SIG-M5 (cell line): ENCODE data around the gene FCHSD1.
"Not testable (repeated sequence)": the region's sequence is repeated elsewhere in the genome, so short reads cannot be mapped to it uniquely, and the experiment has no call there.

Experiments used
- DNase-seq: peaks from one replicate; lab custom pipeline; 2025; lab: John Stamatoyannopoulos, UW

FCHSD1 gene

GRCh38 chr5:141615991-141616720, 35.1 kb downstream of the FCHSD1 start:
- DNase-seq, result no peak

- no peak for DNase-seq
Measured at GRCh38 chr5:141613344-141613743, 37.9 kb downstream of the FCHSD1 start.

DNA sequence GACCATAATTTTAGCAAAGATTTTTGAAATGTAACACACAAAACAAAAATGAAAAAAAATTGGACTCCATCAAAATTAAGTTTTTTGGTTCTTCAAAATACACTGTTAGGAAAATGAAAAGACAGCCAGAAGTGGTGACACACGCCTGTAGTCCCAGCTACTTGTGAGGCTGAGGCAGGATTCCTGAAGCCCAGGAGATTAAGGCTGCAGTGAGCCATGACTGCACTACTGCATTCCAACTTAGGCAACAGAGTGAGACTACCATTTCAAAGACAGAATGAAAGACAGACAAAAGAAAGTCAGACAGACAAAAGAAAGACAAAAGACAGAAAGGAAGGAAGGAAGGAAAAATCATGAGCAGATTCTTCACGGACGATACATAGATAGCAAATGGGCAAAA, 39.9 kb downstream of the FCHSD1 start:
- no peak for DNase-seq

DNA sequence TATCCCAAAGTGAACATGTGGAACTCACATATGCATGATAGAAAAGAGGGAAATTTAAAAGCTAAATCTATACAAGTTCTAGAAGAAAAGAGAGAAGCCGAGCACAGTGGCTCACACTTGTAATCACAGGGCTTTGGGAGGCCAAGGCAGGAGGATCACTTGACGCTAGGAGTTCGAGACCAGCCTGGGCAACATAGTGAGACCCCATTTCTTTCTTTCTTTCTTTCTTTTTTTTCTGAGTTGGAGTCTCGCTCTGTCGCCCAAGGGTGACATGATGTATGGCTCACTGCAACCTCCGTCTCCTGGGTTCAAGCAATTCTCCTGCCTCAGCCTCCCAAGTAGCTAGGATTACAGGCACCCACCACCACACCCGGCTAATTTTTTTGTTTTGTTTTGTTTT, 41.3 kb downstream of the FCHSD1 start:
- DNase-seq, result not testable (repeated sequence)

GRCh38 chr5:141609044-141609443, 42.2 kb downstream of the FCHSD1 start:
- DNase-seq, result no peak

- no peak for DNase-seq
Measured at GRCh38 chr5:141608557-141608956, 42.7 kb downstream of the FCHSD1 start.

GRCh38 chr5:141608046-141608445, 43.2 kb downstream of the FCHSD1 start:
- DNase-seq, result no peak

DNA sequence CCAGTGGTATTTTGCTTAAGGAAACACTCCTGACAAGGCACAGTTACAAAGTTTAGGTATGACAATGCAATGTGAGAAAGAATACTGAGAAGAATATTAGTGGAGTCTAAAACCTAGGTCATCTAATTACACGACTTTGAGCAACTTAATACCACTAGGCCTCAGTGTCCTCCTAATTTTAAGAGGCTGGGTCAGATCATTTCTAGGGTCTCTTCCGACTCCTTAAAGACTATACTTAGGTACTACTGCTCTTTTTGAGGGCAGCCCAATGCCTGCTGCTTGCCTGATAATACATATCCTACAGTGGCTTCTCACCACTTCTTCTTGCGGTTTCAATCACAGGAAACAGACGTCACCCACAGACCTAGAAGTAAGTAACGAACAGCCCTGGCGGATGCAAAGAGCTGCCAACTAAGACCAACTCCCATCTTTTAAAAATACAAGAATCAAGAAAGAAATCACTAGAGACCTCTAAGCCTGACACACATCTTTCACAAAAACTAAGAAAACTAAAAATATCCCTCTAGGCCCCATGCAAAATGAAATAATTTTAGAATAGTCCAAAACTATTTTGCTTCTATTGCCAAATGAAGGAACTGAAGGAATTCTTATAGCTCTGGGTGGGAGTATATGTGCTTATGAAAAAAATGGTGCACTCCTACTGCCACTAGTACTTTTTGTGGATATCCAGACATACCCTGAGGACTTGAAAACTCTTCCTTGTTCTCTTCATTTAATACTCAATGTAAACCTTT, 45.5 kb downstream of the FCHSD1 start:
- DNase-seq, result peak; percentile 93

DNA sequence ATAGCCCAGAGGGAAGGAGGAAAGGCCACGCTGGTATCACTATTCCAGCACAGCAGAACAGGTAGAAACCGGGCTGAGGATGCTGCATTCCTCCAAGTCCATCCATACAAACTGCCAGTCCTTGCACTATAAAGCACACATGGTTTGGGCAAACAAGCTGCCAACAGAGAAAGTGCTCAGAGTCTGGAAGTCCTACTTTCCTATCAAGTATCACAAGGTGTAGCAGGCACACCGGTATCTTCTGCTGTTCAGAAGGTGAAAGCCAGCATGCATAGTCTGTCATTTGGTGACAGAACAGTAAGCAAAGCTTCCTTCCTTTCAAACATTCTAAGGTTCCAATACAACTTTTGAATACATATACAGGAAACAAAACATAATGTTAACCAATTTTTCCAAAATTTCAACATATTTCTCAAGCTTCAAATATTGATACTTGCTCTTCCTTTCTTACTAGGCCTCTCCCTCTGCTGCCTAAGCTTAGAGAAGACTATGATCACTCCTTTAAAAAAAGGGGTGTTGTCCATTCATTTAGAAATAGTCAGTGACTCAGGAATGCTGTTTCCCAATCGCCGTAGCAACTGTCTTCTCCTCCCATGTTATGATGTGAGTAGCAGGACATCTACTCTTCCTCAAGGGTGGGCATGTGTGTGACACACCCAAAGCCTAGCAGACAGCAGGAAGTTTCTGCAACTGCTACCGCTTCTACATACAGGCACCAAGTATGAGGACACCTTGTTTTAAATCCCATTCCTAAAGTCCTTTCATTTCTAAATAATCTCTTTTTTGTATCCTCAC, 47.1 kb downstream of the FCHSD1 start:
- DNase-seq, result peak; percentile 92

DNA sequence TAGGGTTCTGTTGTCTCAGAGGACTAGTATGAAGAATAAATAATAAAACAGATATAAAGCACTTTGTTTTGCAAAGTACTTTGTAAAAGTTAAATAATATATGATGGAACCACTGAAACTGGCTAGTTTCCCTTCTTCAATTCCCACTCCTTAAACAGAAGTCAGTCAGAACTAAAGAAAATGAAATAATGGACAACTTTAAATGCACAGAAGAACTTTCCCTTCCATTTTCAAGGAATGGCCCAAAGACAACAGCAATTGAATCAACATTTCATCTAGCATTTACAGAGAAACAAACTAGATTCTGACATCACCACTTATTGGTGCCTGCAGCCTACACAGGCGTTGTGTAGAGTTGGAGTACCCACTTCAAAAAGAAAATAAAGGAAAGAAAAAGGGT, 48.6 kb downstream of the FCHSD1 start:
- no peak for DNase-seq

DNA sequence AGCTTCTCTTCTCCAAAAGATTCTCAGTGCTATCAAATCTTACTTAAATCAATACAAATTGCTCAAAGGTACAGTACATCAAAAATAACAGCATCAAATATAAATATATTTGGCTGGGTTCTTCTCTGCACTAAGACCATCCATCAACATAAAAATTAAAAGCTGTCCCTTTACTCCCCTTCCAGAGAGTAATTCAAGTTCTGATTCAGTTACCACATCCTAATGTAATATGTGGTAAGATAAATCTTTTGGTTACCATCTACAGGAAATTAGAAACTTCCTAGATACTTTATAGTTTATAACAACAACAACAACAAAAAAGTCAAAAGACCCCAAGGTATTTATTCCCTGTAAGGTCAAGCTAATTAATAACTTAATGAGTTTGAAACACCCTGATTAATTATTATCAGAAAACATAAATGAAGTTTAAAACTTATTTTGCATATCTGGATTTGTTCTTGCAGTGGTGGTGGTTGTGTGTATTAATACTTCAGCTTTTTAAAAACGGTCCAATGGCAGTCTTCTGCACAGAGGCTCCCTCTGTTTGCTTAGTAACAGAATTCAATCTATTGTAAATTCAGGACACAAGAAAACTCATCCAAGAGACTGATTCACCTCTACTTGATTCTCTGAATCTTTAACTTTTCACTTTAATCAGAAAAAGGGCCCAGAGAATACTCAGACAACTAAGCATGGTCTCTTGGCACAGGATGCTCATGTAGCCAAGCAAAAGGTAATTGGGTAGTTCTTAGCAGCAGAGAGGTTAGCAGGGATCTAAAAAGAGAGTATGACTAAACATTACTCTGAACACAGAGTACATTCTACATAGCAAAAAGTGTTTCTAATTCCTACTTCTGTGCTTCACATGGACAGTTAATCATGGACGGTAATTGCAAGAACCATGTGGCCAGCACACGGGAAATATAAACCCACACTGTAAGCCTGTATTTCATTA, 52.5 kb downstream of the FCHSD1 start:
- DNase-seq, result no peak

DNA sequence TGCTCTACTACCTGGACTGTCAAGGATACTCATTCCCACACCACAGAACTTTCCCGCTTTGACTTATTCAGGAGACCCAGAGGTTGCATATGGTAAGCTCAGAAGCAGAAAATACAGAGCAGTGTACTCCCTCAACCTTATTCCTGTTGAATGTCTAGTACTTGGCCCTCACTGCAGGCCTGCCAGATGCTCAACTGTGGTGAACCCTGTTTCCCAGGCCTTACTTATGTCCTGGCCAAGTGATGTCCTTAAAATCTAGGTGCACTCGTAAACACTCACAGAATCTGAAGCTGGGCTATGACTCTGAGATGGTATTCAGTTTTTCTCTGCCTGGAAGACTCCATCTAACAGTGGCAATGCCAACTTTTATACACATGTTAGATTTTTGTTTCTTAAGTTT, 53.4 kb downstream of the FCHSD1 start:
- DNase-seq, result no peak

- no peak for DNase-seq
Measured at GRCh38 chr5:141597394-141597793, 53.8 kb downstream of the FCHSD1 start.

DNA sequence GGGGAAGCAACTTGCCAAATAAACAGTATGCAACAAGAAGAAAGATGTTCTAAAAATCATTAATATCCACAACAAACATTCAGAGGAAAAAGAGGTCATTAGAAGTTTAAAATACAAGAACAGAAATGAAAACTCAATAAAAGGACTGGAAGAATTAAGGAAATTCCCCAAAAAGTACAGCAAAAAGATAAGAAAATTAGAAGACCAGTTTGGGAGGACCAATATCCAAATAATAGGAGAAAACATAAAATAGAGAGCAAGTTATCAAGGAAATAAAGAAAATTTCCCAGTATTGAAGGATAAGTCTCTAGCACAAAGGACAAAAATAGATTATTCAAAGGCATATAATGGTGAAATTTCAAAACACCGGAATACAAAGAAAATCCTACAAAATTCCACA, 54.4 kb downstream of the FCHSD1 start:
- no peak for DNase-seq

DNA sequence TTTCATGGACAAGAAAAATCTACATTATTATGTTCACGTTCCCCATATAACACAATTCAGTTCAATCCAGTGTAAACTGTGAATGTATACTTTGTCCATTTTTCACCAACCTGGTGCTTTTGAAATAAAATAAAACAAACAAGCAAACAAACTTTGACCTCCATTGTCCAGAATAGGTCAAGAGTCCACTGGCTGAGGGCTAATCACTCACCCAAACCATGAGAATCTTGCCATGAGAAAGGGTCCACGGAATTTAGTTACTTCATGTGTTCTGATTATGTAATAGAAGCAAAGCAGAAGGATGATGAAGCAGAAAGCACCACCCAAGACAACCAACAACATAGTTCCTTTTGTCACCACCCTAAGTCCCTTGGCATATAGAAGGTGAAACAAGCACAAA, 61.1 kb downstream of the FCHSD1 start:
- DNase-seq, result no peak
